ENCODE results near the gene LRRC8C.

The LRRC8C gene

GRCh38 chr1:89644119-89644814, 11.3 kb downstream of the LRRC8C start:
- no peak for TF ChIP-seq CTCF (IDR thresholded peaks at IDR 0.05)

- no peak for TF ChIP-seq CTCF (IDR thresholded peaks at IDR 0.05)
Observed at GRCh38 chr1:89646259-89646658, 13.3 kb downstream of the LRRC8C start.

- no peak for TF ChIP-seq CTCF (IDR thresholded peaks at IDR 0.05)
Observed at GRCh38 chr1:89649783-89650182, 16.9 kb downstream of the LRRC8C start.

- TF ChIP-seq CTCF (IDR thresholded peaks at IDR 0.05) = no peak
Observed at GRCh38 chr1:89652373-89652772, 19.5 kb downstream of the LRRC8C start.

GRCh38 chr1:89657886-89658285, 25.0 kb downstream of the LRRC8C start:
- no peak for TF ChIP-seq CTCF (IDR thresholded peaks at IDR 0.05)

- TF ChIP-seq CTCF (IDR thresholded peaks at IDR 0.05) = no peak
Observed at GRCh38 chr1:89659322-89660081, 26.6 kb downstream of the LRRC8C start.

GRCh38 chr1:89660224-89661061, 27.5 kb downstream of the LRRC8C start:
- no peak for TF ChIP-seq CTCF (IDR thresholded peaks at IDR 0.05)

Data from LNCAP (cell line).